HepG2 (cell line): ENCODE data around the gene AFF1. TPM values are rescaled to one million over a fixed set of nuclear protein-coding genes. Genes with fewer than 3 reads are reported as not detected.

Experiments
- CENPBD1 ChIP-seq: sonication (generic); formaldehyde crosslinking; IDR thresholded peaks from 2 replicates; pipeline ENCODE4 v1.8.0; 2022; ENCODE audit warnings: missing genetic modification reagents, low read depth, mild to moderate bottlenecking, borderline replicate concordance
- LRRFIP1 ChIP-seq: sonication (generic); formaldehyde crosslinking; conservative IDR thresholded peaks from 2 replicates; pipeline ENCODE4 v1.4.0; 2020; ENCODE audit warnings: missing genetic modification reagents
- SNAI1 ChIP-seq: sonication (generic); formaldehyde crosslinking; IDR thresholded peaks from 2 replicates; pipeline ENCODE4 v1.5.0; 2020; ENCODE audit warnings: mild to moderate bottlenecking, missing genetic modification reagents, borderline replicate concordance
- TP53 ChIP-seq: sonication (generic); formaldehyde crosslinking; conservative IDR thresholded peaks from 2 replicates; pipeline ENCODE4 v1.4.0; 2020; ENCODE audit warnings: missing genetic modification reagents
- ZKSCAN8 ChIP-seq: IDR thresholded peaks from 2 replicates; pipeline ENCODE4 v1.6.1; 2016; ENCODE audit warnings: borderline replicate concordance, missing genetic modification reagents, missing compliant biosample characterization
- ZMYM4 ChIP-seq: sonication (generic); formaldehyde crosslinking; IDR thresholded peaks from 2 replicates; pipeline ENCODE4 v1.8.1; 2023; ENCODE audit warnings: mild to moderate bottlenecking, missing genetic modification reagents
- ZNF318 ChIP-seq: sonication (generic); formaldehyde crosslinking; IDR thresholded peaks from 2 replicates; pipeline ENCODE4 v1.4.0; 2020; ENCODE audit warnings: mild to moderate bottlenecking, missing genetic modification reagents
- ZNF687 ChIP-seq: sonication (generic); formaldehyde crosslinking; IDR thresholded peaks from 2 replicates; pipeline ENCODE4 v1.5.1; 2020; ENCODE audit warnings: mild to moderate bottlenecking, missing genetic modification reagents, moderate library complexity
- ZNF784 ChIP-seq: sonication (generic); formaldehyde crosslinking; IDR thresholded peaks from 2 replicates; pipeline ENCODE4 v1.5.1; 2020; ENCODE audit warnings: missing genetic modification reagents, mild to moderate bottlenecking, borderline replicate concordance
- ZNF883 ChIP-seq: sonication (generic); formaldehyde crosslinking; IDR thresholded peaks from 2 replicates; pipeline ENCODE4 v1.5.1; 2020; ENCODE audit warnings: mild to moderate bottlenecking, missing genetic modification reagents; ENCODE audit errors: not compliant biosample characterization
- polyA plus RNA-seq, 8 experiments: library from polyadenylated mRNA; depleted of rRNA in 3 of 8; stranded (reverse) in 7 of 8; unstranded in 1 of 8; fragments of >200 nt; fragmentation: Illumina TruSeq in 4 of 8; extraction: Trizol in 4 of 8; gene quantifications; 2 replicates each; pipeline versions ENCODE4 v1.2.1 to v1.2.3, GENCODE V29; 2011 to 2016; ENCODE audit warnings: low read depth in 4 of 8, missing spikeins in 1 of 8, mixed read lengths in 1 of 8; ENCODE audit not compliant: insufficient read depth in 1 of 8
- total RNA-seq, 5 experiments: library from RNA; depleted of rRNA; stranded (reverse); fragments of >200 nt; fragmentation: Illumina TruSeq; extraction: Trizol; gene quantifications; 2 replicates each; pipeline ENCODE4 v1.2.3, GENCODE V29; 2016; ENCODE audit warnings: low read depth in 1 of 5

AFF1 gene
- total and polyA plus RNA-seq, 2 of the 13 experiments (the other 11 are each of a cell fraction or from before 2014, with no cell fraction given): 15.5 to 15.9 TPM

- TF ChIP-seq SNAI1 (peak; percentile 80; the same call in 1 of the 2 replicates), ZMYM4 (CRISPR knock-in tag) (peak; percentile 95), LRRFIP1 (no peak), ZNF318 (no peak; the same call in 1 of the 2 replicates), ZNF784 (CRISPR knock-in tag) (peak; percentile 90), ZKSCAN8 (CRISPR knock-in tag) (no peak), ZNF883 (CRISPR knock-in tag) (peak; percentile 84), TP53 (CRISPR knock-in tag) (no peak), CENPBD1 (no peak), ZNF687 (CRISPR knock-in tag) (peak; percentile 95)
Observed at GRCh38 chr4:87006676-87007527, 72.1 kb downstream of the AFF1 start (continued).
